ENCODE measurements around the gene SPOCD1.

DNA sequence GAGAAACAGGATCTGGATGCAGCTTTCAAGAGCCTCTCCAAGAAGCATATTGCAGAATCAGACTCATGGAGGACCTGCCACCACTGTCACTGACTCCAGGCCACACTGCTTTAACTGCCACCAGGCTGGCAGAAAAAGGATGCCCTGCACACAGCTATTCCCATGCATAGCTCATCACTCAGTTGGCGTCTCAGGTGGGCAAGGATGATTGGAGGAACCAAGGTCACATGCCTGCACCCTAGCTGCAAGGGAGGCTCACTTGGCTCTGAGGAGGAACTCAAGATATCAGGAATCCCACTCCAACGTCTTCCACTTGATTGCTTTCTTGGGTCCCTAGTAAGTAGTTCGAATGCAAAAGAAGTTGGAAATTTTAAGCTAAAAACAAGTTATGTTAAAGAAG is 19.6 kb upstream of the SPOCD1 start:
- TF ChIP-seq POLR2A (IDR thresholded peaks at IDR 0.05) (no peak), POLR2AphosphoS5 (IDR thresholded peaks at IDR 0.05) (no peak), EP300 (IDR thresholded peaks at IDR 0.05; ENCODE audit: low read depth) (no peak)
- TF ChIP-seq, protein P1, sequence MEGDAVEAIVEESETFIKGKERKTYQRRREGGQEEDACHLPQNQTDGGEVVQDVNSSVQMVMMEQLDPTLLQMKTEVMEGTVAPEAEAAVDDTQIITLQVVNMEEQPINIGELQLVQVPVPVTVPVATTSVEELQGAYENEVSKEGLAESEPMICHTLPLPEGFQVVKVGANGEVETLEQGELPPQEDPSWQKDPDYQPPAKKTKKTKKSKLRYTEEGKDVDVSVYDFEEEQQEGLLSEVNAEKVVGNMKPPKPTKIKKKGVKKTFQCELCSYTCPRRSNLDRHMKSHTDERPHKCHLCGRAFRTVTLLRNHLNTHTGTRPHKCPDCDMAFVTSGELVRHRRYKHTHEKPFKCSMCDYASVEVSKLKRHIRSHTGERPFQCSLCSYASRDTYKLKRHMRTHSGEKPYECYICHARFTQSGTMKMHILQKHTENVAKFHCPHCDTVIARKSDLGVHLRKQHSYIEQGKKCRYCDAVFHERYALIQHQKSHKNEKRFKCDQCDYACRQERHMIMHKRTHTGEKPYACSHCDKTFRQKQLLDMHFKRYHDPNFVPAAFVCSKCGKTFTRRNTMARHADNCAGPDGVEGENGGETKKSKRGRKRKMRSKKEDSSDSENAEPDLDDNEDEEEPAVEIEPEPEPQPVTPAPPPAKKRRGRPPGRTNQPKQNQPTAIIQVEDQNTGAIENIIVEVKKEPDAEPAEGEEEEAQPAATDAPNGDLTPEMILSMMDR (IDR thresholded peaks at IDR 0.05) = no peak

Data from transverse colon (tissue), 4 donors.